Mesenchymal stem cell (in vitro differentiated cells and primary cell): ENCODE results near the gene TMEM72.

Source experiments
- DNase-seq: peaks from one replicate; pipeline ENCODE4 v3.0.0-alpha.2; 2013
- H2AFZ ChIP-seq: one replicate; pipeline ENCODE4 v1.6.1; 2013; ENCODE audit warnings: low read depth, mild to moderate bottlenecking, control low read depth, inconsistent platforms, low read length, moderate library complexity
- H2AK5ac ChIP-seq: 2 replicates; pipeline ENCODE4 v1.6.1; 2013; ENCODE audit warnings: low read length, moderate library complexity, mild to moderate bottlenecking, inconsistent platforms; ENCODE audit not compliant: severe bottlenecking
- H2BK120ac ChIP-seq: one replicate; pipeline ENCODE4 v1.6.1; 2013; ENCODE audit warnings: low read depth, mild to moderate bottlenecking, inconsistent platforms, low read length, moderate library complexity
- H2BK12ac ChIP-seq, 2 experiments: one replicate each; pipeline ENCODE4 v1.6.1; 2013; ENCODE audit warnings: inconsistent platforms in 2 of 2, low read length in 2 of 2, mild to moderate bottlenecking in 2 of 2, moderate library complexity in 2 of 2, control low read depth in 1 of 2
- H2BK15ac ChIP-seq: one replicate; pipeline ENCODE4 v1.6.1; 2013; ENCODE audit warnings: mild to moderate bottlenecking, low read depth, inconsistent platforms; ENCODE audit not compliant: poor library complexity, severe bottlenecking
- H2BK5ac ChIP-seq: 2 replicates; pipeline ENCODE4 v1.6.1; 2013; ENCODE audit warnings: low read depth, mild to moderate bottlenecking, low read length, control low read depth, inconsistent platforms; ENCODE audit not compliant: poor library complexity, severe bottlenecking
- H3K14ac ChIP-seq, 2 experiments: one replicate each; pipeline ENCODE4 v1.6.1; 2013; ENCODE audit warnings: inconsistent platforms in 2 of 2, low read length in 2 of 2, control low read depth in 1 of 2, mild to moderate bottlenecking in 1 of 2, moderate library complexity in 1 of 2
- H3K18ac ChIP-seq, 2 experiments: one replicate each; pipeline ENCODE4 v1.6.1; 2013; ENCODE audit warnings: inconsistent platforms in 2 of 2, low read length in 2 of 2, control low read depth in 1 of 2, low read depth in 1 of 2, mild to moderate bottlenecking in 1 of 2
- H3K23ac ChIP-seq, 2 experiments: one replicate each; pipeline ENCODE4 v1.6.1; 2013; ENCODE audit warnings: inconsistent platforms in 2 of 2, low read length in 2 of 2, mild to moderate bottlenecking in 2 of 2, moderate library complexity in 2 of 2, control low read depth in 1 of 2
- H3K27ac ChIP-seq: 2 replicates; pipeline ENCODE4 v1.5.1; 2013; ENCODE audit warnings: mild to moderate bottlenecking, moderate library complexity, low read length, control low read depth, inconsistent platforms; ENCODE audit not compliant: poor library complexity, severe bottlenecking
- H3K27me3 ChIP-seq, 2 experiments: 2 replicates each; pipeline versions ENCODE4 v1.6.1 to v1.7.0; 2013; ENCODE audit warnings: low read length in 2 of 2, mild to moderate bottlenecking in 2 of 2, moderate library complexity in 2 of 2, control low read depth in 1 of 2, inconsistent platforms in 1 of 2; ENCODE audit not compliant: control insufficient read depth in 1 of 2, insufficient read depth in 1 of 2
- H3K36me3 ChIP-seq, 2 experiments: 2 replicates each; pipeline versions ENCODE4 v1.6.1 to v1.7.0; 2013; ENCODE audit warnings: low read length in 2 of 2, control low read depth in 1 of 2, inconsistent platforms in 1 of 2, low read depth in 1 of 2, mild to moderate bottlenecking in 1 of 2; ENCODE audit not compliant: insufficient read depth in 2 of 2, control insufficient read depth in 1 of 2
- H3K4ac ChIP-seq, 2 experiments: one replicate each; pipeline ENCODE4 v1.6.1; 2013; ENCODE audit warnings: inconsistent platforms in 2 of 2, low read length in 2 of 2, mild to moderate bottlenecking in 2 of 2, moderate library complexity in 2 of 2, control low read depth in 1 of 2, low read depth in 1 of 2
- H3K4me1 ChIP-seq: 2 replicates; pipeline ENCODE4 v1.6.1; 2013; ENCODE audit warnings: low read depth, low read length, control low read depth; ENCODE audit not compliant: control insufficient read depth, insufficient read depth
- H3K4me2 ChIP-seq: 2 replicates; pipeline ENCODE4 v1.6.1; 2013; ENCODE audit warnings: low read length, mild to moderate bottlenecking, inconsistent platforms; ENCODE audit not compliant: poor library complexity, severe bottlenecking
- H3K4me3 ChIP-seq, 2 experiments: 2 replicates each; pipeline versions ENCODE4 v1.5.1 to v1.7.0; 2013; ENCODE audit warnings: low read length in 2 of 2, mild to moderate bottlenecking in 2 of 2, control low read depth in 1 of 2, low read depth in 1 of 2; ENCODE audit not compliant: insufficient read depth in 1 of 2
- H3K79me1 ChIP-seq: replicated peaks from 2 replicates; pipeline ENCODE4 v1.6.1; 2013; ENCODE audit warnings: mild to moderate bottlenecking, control low read depth, low read length, inconsistent platforms; ENCODE audit not compliant: poor library complexity, severe bottlenecking
- H3K9ac ChIP-seq: 2 replicates; pipeline ENCODE4 v1.7.0; 2013; ENCODE audit warnings: mild to moderate bottlenecking, low read length, moderate library complexity
- H3K9me3 ChIP-seq: 2 replicates; pipeline ENCODE4 v1.7.0; 2013; ENCODE audit warnings: mild to moderate bottlenecking, low read length; ENCODE audit not compliant: control insufficient read depth
- H4K8ac ChIP-seq: one replicate; pipeline ENCODE4 v1.6.1; 2013; ENCODE audit warnings: inconsistent platforms, mild to moderate bottlenecking, low read length, moderate library complexity
- H4K91ac ChIP-seq: one replicate; pipeline ENCODE4 v1.6.1; 2013; ENCODE audit warnings: mild to moderate bottlenecking, low read length, inconsistent platforms
- WGBS: methylation state at CpG from one replicate; pipeline ENCODE4 v1.1.7; 2013; ENCODE audit warnings: mixed read lengths; 5-methylcytosine and 5-hydroxymethylcytosine counted together

Gene TMEM72

DNA sequence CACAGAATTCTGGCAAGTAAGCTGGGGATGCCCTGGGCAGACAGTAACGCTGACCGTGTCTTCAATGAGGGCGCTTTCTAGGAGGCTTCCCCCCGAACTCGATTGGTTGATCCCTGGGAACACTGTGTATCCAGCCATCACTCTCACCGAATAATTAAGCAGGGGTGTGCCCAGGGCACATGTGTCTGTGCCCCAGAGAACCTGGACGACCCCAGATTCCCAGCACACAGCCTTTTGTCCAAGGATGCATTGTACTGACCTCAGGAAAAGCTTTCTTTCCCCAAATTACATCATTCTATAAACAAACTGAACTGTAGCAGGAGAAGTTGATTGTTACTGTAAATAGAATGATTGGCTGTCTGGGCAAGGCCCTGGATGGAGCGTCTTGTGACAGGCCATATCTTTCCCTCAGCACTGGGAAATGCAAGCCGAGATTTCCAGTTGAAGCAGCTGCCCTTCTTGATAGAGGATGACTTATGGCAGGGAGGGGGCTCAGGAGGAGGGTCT is 74.1 kb downstream of the TMEM72 start:
- Histone ChIP-seq H2BK12ac (peak overlapping the region; percentile 65 to 80), H3K4ac (peak overlapping the region; percentile 37 to 51), H3K23ac (no peak overlapping the region), H3K27me3 (no peaks in the 10 kb centered on the region), H3K36me3 (peaks cover 7 to 46% of the 10 kb centered on the region in 2 experiments), H3K9ac (no peak overlapping the region), H3K4me2 (no peak overlapping the region), H2AFZ (no peak overlapping the region), H3K4me3 (no peak overlapping the region), H3K9me3 (no peaks in the 10 kb centered on the region), H2AK5ac (no peak overlapping the region), H3K79me1 (no peaks in the 10 kb centered on the region), H2BK5ac (no peak overlapping the region), H3K27ac (no peak overlapping the region), H3K14ac (no peak overlapping the region), H4K8ac (no peak overlapping the region), H3K4me1 (peaks cover 29% of the 10 kb centered on the region), H2BK15ac (no peak overlapping the region), H2BK120ac (peak overlapping the region; percentile 46), H3K18ac (peak overlapping the region; percentile 41 to 60), H4K91ac (peak overlapping the region; percentile 30)
- 81% methylated on average over 9 of the region's 9 CpGs for WGBS
- DNase-seq = peak; percentile 72

DNA sequence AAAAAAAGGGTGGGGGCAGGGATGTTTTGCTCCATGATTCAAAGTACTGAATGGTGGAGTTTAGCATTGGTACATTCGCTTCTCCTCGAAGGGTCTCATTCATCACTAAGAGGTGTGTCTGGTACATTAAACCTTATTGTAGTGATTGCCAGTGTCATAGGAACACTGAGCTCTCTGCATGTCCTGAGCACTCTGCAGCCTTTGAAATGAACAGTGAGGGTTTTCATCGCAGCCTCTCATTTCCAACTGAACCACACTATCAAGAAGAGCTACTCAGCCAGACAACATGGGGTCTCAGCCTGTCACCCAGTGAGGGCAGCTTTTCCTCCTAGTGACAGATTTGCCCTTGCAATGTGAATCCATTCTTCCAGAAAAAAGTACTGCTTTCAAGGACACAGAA is 75.0 kb downstream of the TMEM72 start:
- no peak for DNase-seq
- Histone ChIP-seq H3K4me2 (no peak overlapping the region), H2AFZ (no peak overlapping the region), H2BK120ac (no peak overlapping the region), H3K14ac (no peak overlapping the region), H2BK15ac (no peak overlapping the region), H4K8ac (no peak overlapping the region), H2AK5ac (no peak overlapping the region), H3K18ac (no peak overlapping the region), H3K4me1 (peaks cover 25% of the 10 kb centered on the region), H3K9me3 (no peaks in the 10 kb centered on the region), H2BK5ac (no peak overlapping the region), H3K23ac (no peak overlapping the region), H3K27me3 (no peaks in the 10 kb centered on the region), H3K79me1 (no peaks in the 10 kb centered on the region), H3K36me3 (peaks cover 11 to 49% of the 10 kb centered on the region in 2 experiments), H3K4ac (peak overlapping the region in 1 of 2 experiments; percentile 2), H3K9ac (no peak overlapping the region), H4K91ac (no peak overlapping the region), H2BK12ac (no peak overlapping the region), H3K27ac (no peak overlapping the region), H3K4me3 (no peak overlapping the region)
- 98% methylated on average over 3 of the region's 3 CpGs for WGBS
